Measurements from ENCODE around the gene SLIT3. TPM values are rescaled to one million over a fixed set of nuclear protein-coding genes. Genes with fewer than 3 reads are reported as not detected.

The SLIT3 gene
- polyA plus RNA-seq, 1 donor, result 18.3 TPM

DNA sequence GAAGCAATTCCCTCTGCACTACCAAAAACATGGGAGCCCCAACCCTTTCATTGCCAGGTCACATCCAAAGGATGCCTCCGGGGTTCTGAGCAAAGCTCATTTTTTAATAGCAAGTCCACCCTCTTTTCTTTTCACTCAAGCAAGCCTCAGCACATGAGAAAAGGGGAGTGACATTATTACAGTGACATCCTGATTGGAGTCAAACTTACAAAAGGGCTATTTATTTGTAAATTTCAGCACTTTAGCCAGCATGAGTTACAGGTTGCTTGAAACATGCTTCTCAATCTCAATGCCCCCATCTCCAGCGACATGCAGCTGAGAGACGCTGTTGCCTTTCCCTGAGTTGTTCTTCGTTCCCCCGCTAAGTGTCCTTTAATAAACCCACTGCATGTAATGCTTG is 483.3 kb downstream of the SLIT3 start:
- peaks cover 12% of the 10 kb centered on the region for H3K27me3 ChIP-seq (ENCODE audit: control insufficient read depth, insufficient read depth, low read length)
- WGBS (ENCODE audit: insufficient coverage, low lambda C conversion rate), result no CpG with 5 or more reads among the region's 5 CpGs

DNA sequence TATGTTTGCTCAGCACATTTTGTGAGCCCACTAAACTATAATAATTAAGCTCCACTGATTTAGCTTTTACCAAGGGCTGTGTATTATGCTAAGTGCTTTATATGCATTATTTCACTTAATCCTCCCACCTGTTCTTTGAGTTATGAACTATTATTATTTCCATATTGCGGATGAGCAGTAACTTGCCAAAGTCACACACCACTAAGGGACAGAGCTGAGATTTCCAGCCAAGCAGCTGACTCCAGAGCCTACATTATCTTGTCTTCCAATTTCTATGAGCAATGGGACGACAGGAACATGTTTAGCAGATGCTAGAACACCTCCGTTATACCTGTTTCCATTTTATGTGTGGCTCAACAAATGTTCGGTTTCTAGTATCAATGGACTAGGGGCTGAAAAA is 484.3 kb downstream of the SLIT3 start:
- Histone ChIP-seq H3K36me3 (ENCODE audit: control insufficient read depth, insufficient read depth, low read length) (no peaks in the 10 kb centered on the region), H3K27ac (ENCODE audit: low read length) (no peak overlapping the region), H3K4me1 (ENCODE audit: control insufficient read depth, insufficient read depth, low read length) (no peaks in the 10 kb centered on the region), H3K27me3 (ENCODE audit: control insufficient read depth, insufficient read depth, low read length) (peaks cover 12% of the 10 kb centered on the region), H3K9me3 (ENCODE audit: control insufficient read depth, low read depth, low read length) (no peaks in the 10 kb centered on the region), H3K4me3 (ENCODE audit: low read length) (no peak overlapping the region)
- DNase-seq, result no peak
- 80% methylated on average over 1 of the region's 4 CpGs for WGBS (ENCODE audit: insufficient coverage, low lambda C conversion rate)

More for the DNA sequence above, 483.3 kb downstream of the SLIT3 start:
- H3K27ac ChIP-seq (ENCODE audit: low read length), result no peak overlapping the region
- H3K36me3 ChIP-seq (ENCODE audit: control insufficient read depth, insufficient read depth, low read length), result no peaks in the 10 kb centered on the region
- no peaks in the 10 kb centered on the region for H3K4me1 ChIP-seq (ENCODE audit: control insufficient read depth, insufficient read depth, low read length)
- no peaks in the 10 kb centered on the region for H3K9me3 ChIP-seq (ENCODE audit: control insufficient read depth, low read depth, low read length)
- H3K4me3 ChIP-seq (ENCODE audit: low read length), result no peak overlapping the region
- DNase-seq, result no peak

DNA sequence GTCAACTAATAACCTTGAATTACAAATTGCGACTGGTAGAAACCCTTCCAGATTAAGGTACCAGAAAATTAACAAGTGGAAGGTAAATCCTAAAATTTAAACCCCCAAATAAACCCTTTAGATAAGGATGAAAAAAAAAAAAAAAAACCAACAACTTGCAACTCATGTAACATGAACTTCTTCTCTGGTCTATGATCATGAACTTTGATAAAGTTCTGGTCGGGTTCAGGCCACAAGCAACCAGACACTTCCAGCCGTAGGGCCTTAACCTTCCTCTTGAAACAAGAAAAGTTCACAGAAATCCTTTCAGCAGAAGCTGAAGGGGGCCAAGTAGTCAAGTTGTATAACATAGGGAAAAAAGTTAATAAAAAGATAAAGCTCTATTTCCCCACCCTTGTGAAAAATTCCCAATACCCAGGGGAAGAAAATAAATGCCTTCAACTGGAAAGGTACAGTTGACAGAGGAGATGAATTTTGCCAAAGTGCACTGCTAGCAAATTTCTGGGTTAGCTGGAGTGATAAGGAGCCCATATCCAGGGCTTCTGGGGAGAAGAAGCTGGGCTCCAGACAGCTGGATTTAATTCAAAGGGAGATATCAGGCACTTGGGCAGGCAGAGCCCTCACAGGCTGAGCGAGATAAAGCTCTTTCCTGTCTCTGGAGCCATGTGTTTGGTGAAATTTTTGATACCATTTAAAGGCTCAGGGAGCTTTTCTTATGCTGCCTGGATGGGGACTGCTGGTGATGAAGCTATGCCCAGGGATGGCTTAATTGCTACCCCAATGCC is 487.6 kb downstream of the SLIT3 start:
- Histone ChIP-seq H3K27me3 (ENCODE audit: control insufficient read depth, insufficient read depth, low read length) (peaks cover 8% of the 10 kb centered on the region), H3K4me1 (ENCODE audit: control insufficient read depth, insufficient read depth, low read length) (no peaks in the 10 kb centered on the region), H3K4me3 (ENCODE audit: low read length) (no peak overlapping the region), H3K9me3 (ENCODE audit: control insufficient read depth, low read depth, low read length) (no peaks in the 10 kb centered on the region), H3K27ac (ENCODE audit: low read length) (no peak overlapping the region), H3K36me3 (ENCODE audit: control insufficient read depth, insufficient read depth, low read length) (no peaks in the 10 kb centered on the region)
- no peak for DNase-seq
- WGBS (ENCODE audit: insufficient coverage, low lambda C conversion rate), result 75% methylated on average over 3 of the region's 4 CpGs

DNA sequence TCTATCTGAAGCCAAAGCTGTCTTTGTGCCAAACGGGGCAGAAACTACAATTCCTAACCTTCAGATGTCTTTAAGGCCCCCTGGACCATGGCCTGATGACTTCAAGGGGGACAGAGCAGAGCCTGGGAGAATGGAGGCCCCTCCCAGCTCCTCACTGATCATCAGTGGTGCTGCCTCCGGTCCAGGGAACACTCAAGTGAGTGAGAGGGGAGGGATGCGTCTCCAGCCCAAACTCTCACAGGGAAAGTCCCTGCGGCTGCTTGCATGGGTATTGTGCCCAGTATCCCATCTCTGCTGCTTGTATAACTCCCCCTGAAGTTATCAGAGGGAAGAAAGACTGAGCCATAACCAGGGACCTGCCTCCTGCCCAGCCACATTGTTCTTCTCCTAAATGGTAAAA is 490.3 kb downstream of the SLIT3 start:
- no peaks in the 10 kb centered on the region for H3K9me3 ChIP-seq (ENCODE audit: control insufficient read depth, low read depth, low read length)
- no peak for DNase-seq
- no peaks in the 10 kb centered on the region for H3K36me3 ChIP-seq (ENCODE audit: control insufficient read depth, insufficient read depth, low read length)
- no peak overlapping the region for H3K27ac ChIP-seq (ENCODE audit: low read length)
- no peak overlapping the region for H3K4me3 ChIP-seq (ENCODE audit: low read length)
- no CpG with 5 or more reads among the region's 4 CpGs for WGBS (ENCODE audit: insufficient coverage, low lambda C conversion rate)
- no peaks in the 10 kb centered on the region for H3K4me1 ChIP-seq (ENCODE audit: control insufficient read depth, insufficient read depth, low read length)
- H3K27me3 ChIP-seq (ENCODE audit: control insufficient read depth, insufficient read depth, low read length), result peaks cover 16% of the 10 kb centered on the region

DNA sequence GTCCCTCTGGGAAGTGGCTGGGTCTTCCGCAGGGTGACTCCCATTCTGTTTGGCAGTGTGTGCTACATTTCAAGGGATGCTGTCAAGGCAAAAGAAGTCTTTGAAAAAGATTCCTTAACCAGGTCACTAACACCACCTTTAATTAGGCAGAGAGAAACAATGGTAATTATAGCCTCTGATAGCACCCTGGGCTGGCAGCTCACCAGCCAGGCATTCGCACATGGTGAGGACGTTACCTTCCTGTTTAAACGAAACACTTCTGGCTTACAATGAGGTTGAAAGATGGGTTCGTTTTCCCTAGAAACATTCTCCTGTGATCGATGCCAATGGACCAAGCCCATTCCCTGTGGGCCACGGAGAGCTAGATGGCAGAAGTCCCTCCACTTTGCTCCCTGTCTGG is 491.7 kb downstream of the SLIT3 start:
- Histone ChIP-seq H3K27me3 (ENCODE audit: control insufficient read depth, insufficient read depth, low read length) (peaks cover 16% of the 10 kb centered on the region), H3K27ac (ENCODE audit: low read length) (no peak overlapping the region), H3K9me3 (ENCODE audit: control insufficient read depth, low read depth, low read length) (no peaks in the 10 kb centered on the region), H3K4me3 (ENCODE audit: low read length) (no peak overlapping the region), H3K4me1 (ENCODE audit: control insufficient read depth, insufficient read depth, low read length) (no peaks in the 10 kb centered on the region), H3K36me3 (ENCODE audit: control insufficient read depth, insufficient read depth, low read length) (no peaks in the 10 kb centered on the region)
- no CpG with 5 or more reads among the region's 7 CpGs for WGBS (ENCODE audit: insufficient coverage, low lambda C conversion rate)
- no peak for DNase-seq

DNA sequence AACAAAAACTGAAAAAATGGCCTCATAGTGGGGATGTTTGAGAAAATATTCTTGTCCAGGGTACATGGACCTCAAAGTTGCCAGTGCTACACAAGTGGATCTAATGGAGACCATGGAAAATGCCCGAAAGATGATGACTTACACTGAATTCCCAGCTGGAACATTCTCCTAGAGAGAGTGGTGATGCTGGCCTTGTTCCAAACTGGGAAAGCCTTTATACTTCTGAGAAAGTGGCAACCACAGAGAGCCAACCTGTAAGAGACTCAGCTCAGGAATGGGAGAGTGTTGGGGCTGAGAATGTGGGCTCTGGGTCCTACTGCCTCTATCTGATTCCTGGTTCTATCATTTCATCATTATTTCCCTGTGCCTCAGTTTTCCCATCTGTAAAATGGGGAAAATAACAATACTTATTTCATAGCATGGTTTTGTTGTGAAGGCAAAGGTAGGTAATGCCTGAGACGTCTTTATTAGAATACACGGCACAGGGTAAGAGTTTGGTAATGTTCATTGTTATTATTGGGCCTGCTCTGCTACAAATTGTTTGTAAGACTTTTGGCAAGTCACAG is 492.8 kb downstream of the SLIT3 start:
- Histone ChIP-seq H3K4me3 (ENCODE audit: low read length) (no peak overlapping the region), H3K27ac (ENCODE audit: low read length) (no peak overlapping the region), H3K36me3 (ENCODE audit: control insufficient read depth, insufficient read depth, low read length) (no peaks in the 10 kb centered on the region), H3K9me3 (ENCODE audit: control insufficient read depth, low read depth, low read length) (no peaks in the 10 kb centered on the region), H3K4me1 (ENCODE audit: control insufficient read depth, insufficient read depth, low read length) (no peaks in the 10 kb centered on the region), H3K27me3 (ENCODE audit: control insufficient read depth, insufficient read depth, low read length) (peaks cover 16% of the 10 kb centered on the region)
- WGBS (ENCODE audit: insufficient coverage, low lambda C conversion rate), result no CpG with 5 or more reads among the region's 3 CpGs
- no peak for DNase-seq

DNA sequence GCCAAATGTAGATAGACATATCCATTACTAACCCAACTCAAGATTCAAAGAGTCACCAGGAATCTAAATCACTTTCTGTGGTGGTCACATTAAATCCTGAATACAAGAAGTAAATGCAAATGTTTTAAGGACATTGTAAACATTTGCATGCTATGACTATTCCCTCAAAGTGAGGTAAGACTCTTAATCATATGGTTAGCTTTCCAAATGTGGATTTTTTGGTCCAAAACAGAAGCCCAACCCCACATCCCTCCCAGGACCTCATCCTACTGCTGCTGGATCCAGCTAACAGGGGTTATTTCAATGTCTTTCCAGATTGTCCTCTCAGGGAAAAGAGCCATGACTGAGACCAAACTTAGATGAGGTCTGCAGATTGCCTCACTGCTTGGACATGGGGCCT is 493.7 kb downstream of the SLIT3 start:
- Histone ChIP-seq H3K27ac (ENCODE audit: low read length) (no peak overlapping the region), H3K4me3 (ENCODE audit: low read length) (no peak overlapping the region), H3K4me1 (ENCODE audit: control insufficient read depth, insufficient read depth, low read length) (no peaks in the 10 kb centered on the region), H3K27me3 (ENCODE audit: control insufficient read depth, insufficient read depth, low read length) (peaks cover 16% of the 10 kb centered on the region), H3K36me3 (ENCODE audit: control insufficient read depth, insufficient read depth, low read length) (no peaks in the 10 kb centered on the region), H3K9me3 (ENCODE audit: control insufficient read depth, low read depth, low read length) (no peaks in the 10 kb centered on the region)
- no peak for DNase-seq

DNA sequence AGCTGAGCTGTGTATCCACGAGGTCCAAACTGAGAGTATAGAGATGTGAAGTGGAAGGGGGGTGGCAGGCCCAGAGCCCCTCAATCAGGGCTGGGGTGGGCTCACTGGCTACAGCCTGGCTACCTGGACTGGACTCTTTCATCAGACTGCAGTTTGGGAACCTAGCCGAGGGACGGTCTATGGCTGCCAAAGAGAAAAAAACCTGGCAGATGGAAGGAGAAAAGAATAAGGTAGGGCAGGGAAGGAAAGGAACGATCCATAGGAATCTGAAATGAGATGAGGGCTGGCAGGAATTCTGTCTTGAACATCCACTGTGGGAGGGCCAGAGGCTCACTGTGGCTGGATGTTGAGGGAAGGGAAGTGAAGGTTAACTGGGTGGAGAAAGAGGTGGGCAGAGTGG is 497.4 kb downstream of the SLIT3 start:
- Histone ChIP-seq H3K27me3 (ENCODE audit: control insufficient read depth, insufficient read depth, low read length) (peaks cover 27% of the 10 kb centered on the region), H3K4me3 (ENCODE audit: low read length) (no peak overlapping the region), H3K36me3 (ENCODE audit: control insufficient read depth, insufficient read depth, low read length) (no peaks in the 10 kb centered on the region), H3K4me1 (ENCODE audit: control insufficient read depth, insufficient read depth, low read length) (no peaks in the 10 kb centered on the region), H3K27ac (ENCODE audit: low read length) (no peak overlapping the region), H3K9me3 (ENCODE audit: control insufficient read depth, low read depth, low read length) (no peaks in the 10 kb centered on the region)
- 55% methylated on average over 1 of the region's 4 CpGs for WGBS (ENCODE audit: insufficient coverage, low lambda C conversion rate)
- DNase-seq, result no peak

DNA sequence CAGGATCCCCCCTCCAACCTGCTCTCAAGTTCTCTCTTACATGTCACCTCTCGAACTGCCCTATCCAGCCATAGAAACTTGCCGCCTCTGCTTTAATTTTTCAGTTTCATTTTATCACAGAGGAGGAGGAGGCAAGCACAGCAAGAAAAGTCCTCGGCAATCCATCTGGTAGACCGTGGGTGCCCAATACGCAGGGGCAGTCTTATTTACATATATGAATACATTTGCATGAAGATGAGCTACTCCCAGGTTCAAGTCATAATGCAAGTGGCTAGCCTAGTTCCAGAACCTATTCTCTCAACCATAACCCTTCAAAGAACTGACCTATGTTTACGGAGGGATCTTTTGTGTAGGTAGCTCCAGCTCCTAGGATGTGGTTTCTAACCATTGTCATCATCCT is 498.6 kb downstream of the SLIT3 start:
- DNase-seq, result no peak
- H3K27ac ChIP-seq (ENCODE audit: low read length), result no peak overlapping the region
- no peaks in the 10 kb centered on the region for H3K9me3 ChIP-seq (ENCODE audit: control insufficient read depth, low read depth, low read length)
- H3K27me3 ChIP-seq (ENCODE audit: control insufficient read depth, insufficient read depth, low read length), result peaks cover 23% of the 10 kb centered on the region
- no peak overlapping the region for H3K4me3 ChIP-seq (ENCODE audit: low read length)
- no CpG with 5 or more reads among the region's 6 CpGs for WGBS (ENCODE audit: insufficient coverage, low lambda C conversion rate)
- no peaks in the 10 kb centered on the region for H3K36me3 ChIP-seq (ENCODE audit: control insufficient read depth, insufficient read depth, low read length)
- H3K4me1 ChIP-seq (ENCODE audit: control insufficient read depth, insufficient read depth, low read length), result no peaks in the 10 kb centered on the region

DNA sequence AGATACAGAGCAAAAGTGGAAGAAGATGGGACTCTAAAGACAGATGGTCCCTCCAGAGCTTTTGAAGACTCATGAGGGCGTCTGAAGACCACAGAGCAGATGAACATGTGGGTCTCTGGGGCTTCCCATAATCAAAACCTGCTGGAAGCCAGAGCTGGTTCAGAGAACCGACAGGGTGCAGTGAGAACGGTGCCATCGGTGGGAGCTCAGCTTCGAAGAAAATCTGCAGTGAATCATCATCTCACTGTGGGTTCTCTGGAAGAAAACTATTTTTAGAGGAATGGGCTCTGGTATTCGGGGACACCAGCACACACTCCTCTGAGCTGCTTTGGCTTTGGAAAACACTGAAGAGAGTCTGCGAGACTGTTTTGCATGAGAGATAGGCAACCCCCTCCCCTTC is 499.4 kb downstream of the SLIT3 start:
- no peaks in the 10 kb centered on the region for H3K4me1 ChIP-seq (ENCODE audit: control insufficient read depth, insufficient read depth, low read length)
- WGBS (ENCODE audit: insufficient coverage, low lambda C conversion rate), result no CpG with 5 or more reads among the region's 7 CpGs

DNA sequence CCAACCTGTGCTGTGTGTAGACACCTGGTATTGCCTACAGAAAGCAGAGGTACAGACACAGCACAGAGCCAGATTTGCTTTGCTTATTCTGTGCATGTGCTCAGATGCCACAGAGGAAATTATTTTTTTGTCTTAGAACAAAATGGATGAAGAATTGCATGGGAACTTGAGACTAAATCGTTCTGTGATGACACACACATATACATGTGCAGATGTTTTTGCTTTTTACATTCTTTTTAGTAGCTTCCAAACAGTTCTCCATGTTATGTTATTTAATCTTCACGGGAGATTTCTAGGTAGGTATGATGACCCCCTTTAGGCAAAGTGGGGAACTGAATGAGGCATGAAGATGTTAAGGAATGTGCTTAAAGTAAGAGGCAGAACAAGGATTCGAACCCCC is 500.2 kb downstream of the SLIT3 start:
- Histone ChIP-seq H3K4me1 (ENCODE audit: control insufficient read depth, insufficient read depth, low read length) (no peaks in the 10 kb centered on the region), H3K36me3 (ENCODE audit: control insufficient read depth, insufficient read depth, low read length) (no peaks in the 10 kb centered on the region), H3K27me3 (ENCODE audit: control insufficient read depth, insufficient read depth, low read length) (peaks cover 15% of the 10 kb centered on the region), H3K9me3 (ENCODE audit: control insufficient read depth, low read depth, low read length) (no peaks in the 10 kb centered on the region), H3K4me3 (ENCODE audit: low read length) (no peak overlapping the region), H3K27ac (ENCODE audit: low read length) (no peak overlapping the region)
- DNase-seq, result no peak
- WGBS (ENCODE audit: insufficient coverage, low lambda C conversion rate), result no CpG with 5 or more reads among the region's 3 CpGs

More for the DNA sequence above, 499.4 kb downstream of the SLIT3 start:
- H3K27me3 ChIP-seq (ENCODE audit: control insufficient read depth, insufficient read depth, low read length), result peaks cover 20% of the 10 kb centered on the region
- H3K4me3 ChIP-seq (ENCODE audit: low read length), result no peak overlapping the region
- no peak overlapping the region for H3K27ac ChIP-seq (ENCODE audit: low read length)
- H3K36me3 ChIP-seq (ENCODE audit: control insufficient read depth, insufficient read depth, low read length), result no peaks in the 10 kb centered on the region
- no peak for DNase-seq
- no peaks in the 10 kb centered on the region for H3K9me3 ChIP-seq (ENCODE audit: control insufficient read depth, low read depth, low read length)

Data from large intestine (tissue), 3 donors.